Activated T-cell treated with anti-CD3 and anti-CD28 coated beads, Interleukin-2, amount 50 U/mL, for 24 hours (primary cell): ENCODE data around the gene ELFN2.

Experiments
- DNase-seq: peaks from one replicate; pipeline ENCODE4 v3.0.0-alpha.2; 2020
- H3K27ac Mint-ChIP-seq: 2 replicates; pipeline ENCODE4 v1.8.0; 2020; ENCODE audit warnings: mild to moderate bottlenecking, mixed read lengths
- H3K27me3 Mint-ChIP-seq: 2 replicates; pipeline ENCODE4 v1.8.0; 2020; ENCODE audit warnings: mixed read lengths
- H3K36me3 Mint-ChIP-seq: 2 replicates; pipeline ENCODE4 v1.8.0; 2020; ENCODE audit warnings: low read depth, mixed read lengths
- H3K4me1 Mint-ChIP-seq: 2 replicates; pipeline ENCODE4 v1.8.0; 2020; ENCODE audit warnings: low read depth, mixed read lengths
- H3K4me3 Mint-ChIP-seq: 2 replicates; pipeline ENCODE4 v1.8.0; 2020; ENCODE audit warnings: mild to moderate bottlenecking, moderate library complexity, mixed read lengths
- H3K9me3 Mint-ChIP-seq: 2 replicates; pipeline ENCODE4 v1.8.0; 2020; ENCODE audit warnings: mixed read lengths

The ELFN2 gene

GRCh38 chr22:37425800-37426705, 1.2 kb downstream of the ELFN2 start:
- no peaks in the 10 kb centered on the region for H3K36me3 Mint-ChIP-seq
- H3K4me3 Mint-ChIP-seq, result no peak overlapping the region
- peaks cover 68% of the 10 kb centered on the region for H3K27me3 Mint-ChIP-seq
- H3K27ac Mint-ChIP-seq, result no peak overlapping the region
- no peak for DNase-seq
- H3K9me3 Mint-ChIP-seq, result no peaks in the 10 kb centered on the region
- peaks cover 23% of the 10 kb centered on the region for H3K4me1 Mint-ChIP-seq

DNA sequence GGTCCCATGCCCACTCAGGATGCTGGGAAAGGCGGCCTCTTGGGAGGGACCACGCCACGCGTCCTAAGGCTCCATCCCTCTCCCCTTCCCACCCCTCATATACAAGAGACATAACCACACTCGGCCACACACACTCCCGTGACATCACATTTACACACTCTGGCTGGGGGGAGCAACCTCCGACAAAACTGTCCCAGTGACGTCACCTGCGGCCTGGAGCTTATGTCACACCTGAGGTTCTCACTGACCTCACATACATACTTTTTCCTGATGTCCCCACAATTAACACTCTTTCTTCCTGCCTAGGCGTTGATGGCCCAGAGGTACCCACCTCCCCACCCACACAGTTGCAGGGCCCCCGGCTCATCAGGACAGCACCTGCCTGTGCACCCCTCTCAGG, 1.9 kb downstream of the ELFN2 start:
- no peaks in the 10 kb centered on the region for H3K9me3 Mint-ChIP-seq
- no peak overlapping the region for H3K4me3 Mint-ChIP-seq
- H3K36me3 Mint-ChIP-seq, result no peaks in the 10 kb centered on the region
- no peak overlapping the region for H3K27ac Mint-ChIP-seq
- H3K27me3 Mint-ChIP-seq, result peaks cover 68% of the 10 kb centered on the region
- H3K4me1 Mint-ChIP-seq, result peaks cover 21% of the 10 kb centered on the region
- no peak for DNase-seq

- H3K4me1 Mint-ChIP-seq, result peaks cover 25% of the 10 kb centered on the region
- H3K27ac Mint-ChIP-seq, result no peak overlapping the region
- no peaks in the 10 kb centered on the region for H3K36me3 Mint-ChIP-seq
- peaks cover 67% of the 10 kb centered on the region for H3K27me3 Mint-ChIP-seq
- no peaks in the 10 kb centered on the region for H3K9me3 Mint-ChIP-seq
- no peak overlapping the region for H3K4me3 Mint-ChIP-seq
- no peak for DNase-seq
Observed at GRCh38 chr22:37423283-37423682, 4.0 kb downstream of the ELFN2 start.

DNA sequence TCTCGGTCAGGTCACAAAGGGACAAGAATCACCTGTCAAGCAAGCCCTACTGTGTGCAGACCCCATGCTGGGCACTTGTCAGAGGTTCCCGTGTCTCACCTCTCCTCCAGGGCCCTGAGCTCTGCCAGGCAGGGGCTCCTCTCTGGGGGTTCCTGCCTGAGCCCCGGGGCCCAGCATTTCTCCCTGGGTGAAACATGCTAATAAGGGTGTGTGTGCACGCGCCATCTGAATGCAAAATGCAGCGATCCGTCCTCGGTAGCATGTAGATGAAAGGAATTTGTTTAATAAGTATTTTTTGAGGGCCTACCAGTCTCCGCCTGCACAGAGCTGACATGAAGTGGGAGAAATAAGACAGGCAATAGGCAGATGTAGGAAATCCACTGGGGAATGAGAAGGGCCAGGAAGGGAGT, 5.8 kb downstream of the ELFN2 start:
- peaks cover 69% of the 10 kb centered on the region for H3K27me3 Mint-ChIP-seq
- no peak for DNase-seq
- no peaks in the 10 kb centered on the region for H3K36me3 Mint-ChIP-seq
- no peaks in the 10 kb centered on the region for H3K9me3 Mint-ChIP-seq
- no peak overlapping the region for H3K4me3 Mint-ChIP-seq
- no peak overlapping the region for H3K27ac Mint-ChIP-seq
- H3K4me1 Mint-ChIP-seq, result peaks cover 26% of the 10 kb centered on the region

DNA sequence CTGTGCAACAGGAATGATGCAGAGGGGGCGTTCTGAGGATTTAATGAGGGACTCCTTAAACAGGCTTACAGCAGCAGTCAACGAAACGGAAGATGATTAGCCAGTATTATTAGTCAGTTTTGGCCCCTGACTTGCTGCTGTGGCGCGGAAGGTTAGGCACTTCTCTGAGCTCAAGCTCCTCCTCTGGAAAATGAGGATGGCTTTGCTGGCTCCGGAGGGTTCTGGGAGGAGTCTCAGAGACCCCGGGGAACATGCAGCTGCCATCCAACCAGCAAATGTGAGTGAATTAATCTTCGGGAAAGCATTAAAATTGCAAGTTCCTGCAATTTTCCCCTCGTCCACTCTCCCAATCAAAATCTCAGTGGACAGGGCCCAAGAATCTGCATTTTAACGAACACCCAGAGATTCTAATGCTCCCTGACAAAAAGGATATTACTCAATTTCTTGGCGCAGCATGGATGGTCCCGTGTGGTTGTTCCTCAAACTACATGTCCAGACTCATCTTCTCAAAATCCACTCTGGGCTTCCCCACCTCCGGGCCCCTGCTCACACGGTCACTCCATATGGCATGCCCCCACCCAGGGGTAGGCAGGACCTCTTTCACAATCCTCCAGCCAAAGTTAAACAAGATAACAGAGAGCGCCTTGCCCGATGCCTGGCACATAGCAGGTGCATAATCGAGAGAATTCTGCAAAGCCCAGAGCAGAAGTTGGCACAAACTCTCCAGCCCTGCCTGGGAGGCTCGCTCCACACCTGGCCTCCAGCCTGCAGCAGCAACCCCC, 6.4 kb downstream of the ELFN2 start:
- H3K9me3 Mint-ChIP-seq, result no peaks in the 10 kb centered on the region
- H3K27me3 Mint-ChIP-seq, result peaks cover 69% of the 10 kb centered on the region
- H3K4me3 Mint-ChIP-seq, result peak overlapping the region; percentile 74
- no peaks in the 10 kb centered on the region for H3K36me3 Mint-ChIP-seq
- H3K27ac Mint-ChIP-seq, result no peak overlapping the region
- H3K4me1 Mint-ChIP-seq, result peaks cover 28% of the 10 kb centered on the region
- DNase-seq, result no peak

DNA sequence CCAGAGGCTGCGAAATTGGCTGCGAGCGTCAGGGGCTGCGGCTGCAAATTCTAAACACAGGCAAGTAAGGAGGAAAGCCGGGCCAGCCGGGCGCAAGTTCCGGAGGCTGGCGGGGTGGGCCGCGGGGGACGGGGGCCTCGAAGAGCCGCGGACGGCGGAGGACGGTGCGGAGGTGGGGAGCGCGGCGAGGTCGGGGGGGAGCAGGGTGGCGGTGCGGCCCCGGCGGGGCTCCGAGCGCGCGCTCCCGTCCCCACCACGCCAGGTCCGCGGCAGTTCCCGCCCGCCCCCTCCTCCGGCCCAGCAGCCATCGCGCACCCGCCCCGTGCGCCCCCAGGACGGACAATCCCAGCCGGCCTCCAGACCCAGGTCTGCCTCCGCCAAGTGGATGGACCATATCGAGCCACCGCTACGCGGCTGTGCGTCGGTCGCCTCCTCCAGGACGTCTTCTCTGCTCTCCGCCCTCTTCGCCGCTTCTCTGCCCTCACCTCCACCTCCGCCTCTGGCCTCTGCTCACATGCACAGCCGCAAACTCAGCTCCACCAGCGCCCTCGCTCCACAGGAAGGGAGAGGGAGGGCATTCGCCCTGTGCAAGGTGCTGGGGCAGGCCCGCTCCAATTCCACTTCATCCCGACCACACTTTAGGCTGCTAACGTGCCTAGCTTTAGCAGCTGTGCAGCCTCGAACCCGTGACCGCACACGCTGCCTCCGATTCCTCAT, 7.2 kb downstream of the ELFN2 start:
- H3K27me3 Mint-ChIP-seq, result peaks cover 68% of the 10 kb centered on the region

DNA sequence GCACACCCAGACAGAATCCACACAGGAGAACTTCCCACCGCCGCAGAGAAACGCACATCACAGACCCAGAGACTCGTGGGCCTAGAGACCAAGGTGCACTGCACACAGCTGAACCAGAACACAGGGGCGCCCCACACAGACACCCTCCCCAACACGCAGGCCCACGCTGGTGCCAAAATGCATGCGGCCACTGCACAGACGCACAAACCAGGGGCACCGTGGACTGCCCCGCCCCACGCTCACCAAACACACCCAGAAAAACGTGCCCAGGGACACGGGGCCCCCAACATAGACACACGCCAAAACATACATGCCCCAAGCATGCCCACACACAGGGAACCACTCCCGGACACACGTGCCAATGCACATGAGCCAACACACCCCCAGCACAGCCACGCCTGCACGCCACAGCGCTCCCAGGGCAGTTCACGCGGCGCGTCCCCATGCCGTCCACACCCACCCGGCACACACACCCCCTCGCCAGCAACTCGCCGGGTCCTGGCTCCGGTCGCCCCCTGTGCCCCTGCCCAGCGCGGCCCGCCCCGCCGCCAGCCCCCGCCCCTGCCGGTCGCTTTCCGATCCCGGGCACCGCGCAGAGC, 7.8 kb downstream of the ELFN2 start:
- Mint-ChIP-seq H3K4me1 (peaks cover 28% of the 10 kb centered on the region), H3K9me3 (no peaks in the 10 kb centered on the region), H3K36me3 (no peaks in the 10 kb centered on the region), H3K27ac (no peak overlapping the region), H3K4me3 (peak overlapping the region; percentile 68), H3K27me3 (peaks cover 68% of the 10 kb centered on the region)
- no peak for DNase-seq

More for the DNA sequence above, 7.2 kb downstream of the ELFN2 start:
- no peaks in the 10 kb centered on the region for H3K36me3 Mint-ChIP-seq
- H3K27ac Mint-ChIP-seq, result no peak overlapping the region
- peak; percentile 52 for DNase-seq
- no peaks in the 10 kb centered on the region for H3K9me3 Mint-ChIP-seq
- H3K4me1 Mint-ChIP-seq, result peaks cover 28% of the 10 kb centered on the region
- H3K4me3 Mint-ChIP-seq, result peak overlapping the region; percentile 74

DNA sequence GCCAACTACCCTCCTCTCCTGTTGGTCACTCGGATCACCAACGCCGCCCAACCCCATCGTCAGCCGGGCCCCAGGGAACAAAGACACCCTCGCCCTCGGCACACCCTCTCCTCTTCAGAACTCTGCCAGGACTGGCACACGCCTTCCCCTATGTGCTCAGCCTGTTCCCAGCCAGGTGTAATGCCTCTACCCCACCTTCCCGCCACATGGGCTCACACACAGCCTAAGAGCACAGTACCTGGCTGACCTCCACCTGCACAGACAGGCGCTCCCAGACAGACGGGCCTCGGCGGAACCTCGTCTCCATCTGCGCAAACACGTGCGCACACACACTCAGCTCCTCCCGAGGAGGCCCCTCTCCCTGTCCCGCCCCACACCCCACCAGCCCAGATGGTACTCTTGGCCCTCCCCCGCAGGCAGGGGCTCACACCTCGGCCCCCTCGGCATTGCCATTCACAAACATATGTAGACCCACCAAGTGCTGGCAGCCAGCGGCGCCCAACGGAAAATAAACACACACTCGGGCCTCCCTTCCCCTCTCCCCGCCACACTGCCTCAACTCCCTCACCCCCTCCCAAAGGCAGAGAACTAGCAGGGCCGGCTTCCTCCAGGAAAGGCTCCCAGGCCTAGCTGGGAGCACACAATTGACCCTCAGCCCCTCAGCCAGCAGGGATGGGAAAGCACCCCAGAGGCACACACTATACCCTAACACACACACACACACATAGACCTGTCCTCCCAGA, 8.5 kb downstream of the ELFN2 start:
- peaks cover 70% of the 10 kb centered on the region for H3K27me3 Mint-ChIP-seq
- no peak overlapping the region for H3K27ac Mint-ChIP-seq
- H3K4me1 Mint-ChIP-seq, result peaks cover 28% of the 10 kb centered on the region

GRCh38 chr22:37417677-37418348, 9.5 kb downstream of the ELFN2 start:
- Mint-ChIP-seq H3K27ac (no peak overlapping the region), H3K4me3 (no peak overlapping the region), H3K27me3 (peaks cover 70% of the 10 kb centered on the region), H3K4me1 (peaks cover 29% of the 10 kb centered on the region), H3K36me3 (no peaks in the 10 kb centered on the region), H3K9me3 (no peaks in the 10 kb centered on the region)
- DNase-seq, result no peak

More for the DNA sequence above, 8.5 kb downstream of the ELFN2 start:
- Mint-ChIP-seq H3K9me3 (no peaks in the 10 kb centered on the region), H3K36me3 (no peaks in the 10 kb centered on the region), H3K4me3 (peak overlapping the region; percentile 68)
- no peak for DNase-seq

DNA sequence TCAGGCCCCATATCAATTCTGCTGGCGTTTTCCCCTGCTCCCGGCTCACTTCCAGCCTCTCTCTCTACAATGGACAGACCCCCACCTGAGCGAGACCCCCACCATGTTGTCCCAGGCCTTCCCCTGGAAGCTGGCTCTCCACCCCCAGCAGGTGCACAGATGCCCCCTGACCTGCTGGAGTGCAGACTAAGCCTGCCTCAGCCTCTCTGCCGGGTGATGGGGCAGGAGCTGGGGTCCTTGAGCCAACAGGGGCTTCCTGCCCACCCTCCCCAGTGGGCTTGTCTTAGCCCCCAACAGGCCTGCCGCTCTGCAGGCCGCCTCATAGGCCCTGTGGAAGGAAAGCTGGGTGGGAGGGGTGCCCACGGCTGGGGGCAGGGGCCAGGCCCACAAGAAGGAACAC, 10.0 kb downstream of the ELFN2 start:
- no peak overlapping the region for H3K27ac Mint-ChIP-seq
- H3K4me3 Mint-ChIP-seq, result no peak overlapping the region
- H3K27me3 Mint-ChIP-seq, result peaks cover 70% of the 10 kb centered on the region
- H3K36me3 Mint-ChIP-seq, result no peaks in the 10 kb centered on the region
- H3K4me1 Mint-ChIP-seq, result peaks cover 30% of the 10 kb centered on the region
- DNase-seq, result no peak
- H3K9me3 Mint-ChIP-seq, result no peaks in the 10 kb centered on the region

GRCh38 chr22:37416827-37417226, 10.5 kb downstream of the ELFN2 start:
- Mint-ChIP-seq H3K4me3 (no peak overlapping the region), H3K36me3 (no peaks in the 10 kb centered on the region), H3K27me3 (peaks cover 67% of the 10 kb centered on the region), H3K9me3 (no peaks in the 10 kb centered on the region), H3K4me1 (peaks cover 30% of the 10 kb centered on the region), H3K27ac (no peak overlapping the region)
- DNase-seq, result no peak

DNA sequence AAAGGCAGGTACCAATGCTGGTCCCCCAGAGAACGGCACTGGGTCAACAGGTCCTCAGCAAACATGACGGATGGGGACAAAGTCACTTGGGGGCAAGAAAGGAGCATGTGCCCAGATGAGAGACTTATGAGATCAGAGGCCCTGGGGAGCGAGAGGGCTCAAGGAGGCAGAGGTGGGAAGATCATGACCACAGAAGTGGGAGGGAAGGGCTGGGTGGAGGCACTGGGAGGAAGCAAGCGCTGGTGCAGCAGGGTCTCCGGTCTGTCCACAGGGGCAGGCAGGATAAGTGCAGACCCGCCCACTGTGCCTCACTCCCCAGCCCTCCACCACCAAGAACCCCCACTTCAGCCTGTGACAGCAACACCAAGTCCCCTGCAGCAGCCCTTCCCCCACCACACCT, 10.9 kb downstream of the ELFN2 start:
- H3K36me3 Mint-ChIP-seq, result no peaks in the 10 kb centered on the region
- DNase-seq, result no peak
- H3K9me3 Mint-ChIP-seq, result no peaks in the 10 kb centered on the region
- no peak overlapping the region for H3K27ac Mint-ChIP-seq
- no peak overlapping the region for H3K4me3 Mint-ChIP-seq
- peaks cover 30% of the 10 kb centered on the region for H3K4me1 Mint-ChIP-seq
- peaks cover 63% of the 10 kb centered on the region for H3K27me3 Mint-ChIP-seq

DNA sequence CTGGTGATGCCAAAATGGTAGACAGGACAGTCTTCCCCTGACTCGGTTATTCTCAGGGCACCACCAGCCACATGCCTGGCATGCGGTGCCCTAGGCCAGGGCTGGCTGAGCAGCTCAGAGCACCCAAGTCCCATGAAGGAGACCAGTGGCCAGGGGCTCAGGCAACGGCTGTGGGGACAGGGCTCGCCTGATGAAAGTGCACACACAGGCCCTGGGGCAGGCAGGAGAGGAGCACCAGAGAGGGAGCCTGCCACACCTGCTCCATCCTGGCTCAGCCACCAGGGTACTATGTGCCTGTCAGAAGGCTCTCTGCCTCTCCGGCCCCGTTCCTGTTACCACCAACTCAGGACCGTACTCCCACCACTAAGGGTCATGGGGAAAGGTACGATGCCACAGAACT, 12.1 kb downstream of the ELFN2 start:
- Mint-ChIP-seq H3K9me3 (no peaks in the 10 kb centered on the region), H3K27me3 (peaks cover 55% of the 10 kb centered on the region), H3K27ac (no peak overlapping the region), H3K4me1 (peaks cover 34% of the 10 kb centered on the region), H3K4me3 (no peak overlapping the region), H3K36me3 (no peaks in the 10 kb centered on the region)
- DNase-seq, result no peak
